Body of pancreas (tissue), 4 donors: ENCODE results near the gene RASGRP1.
"Not testable (repeated sequence)": the region's sequence is repeated elsewhere in the genome, so short reads cannot be mapped to it uniquely, and the experiment has no call there.

Experiments
- CTCF ChIP-seq, 7 experiments: fragments of 450-650 bp in 4 of 7; fragments of 200-600 bp in 3 of 7; sonication (generic) in 3 of 7; IDR thresholded peaks; one replicate each; pipeline ENCODE4 v1.5.1; 2016 to 2019; ENCODE audit warnings: antibody characterized with exemption in 7 of 7
- POLR2A ChIP-seq, 3 donors: fragments of 450-650 bp; IDR thresholded peaks; one replicate each; pipeline ENCODE4 v1.6.1; 2016; ENCODE audit warnings: antibody characterized with exemption in 3 of 3, mild to moderate bottlenecking in 2 of 3

GRCh38 chr15:38586005-38586404 is 21.4 kb upstream of the RASGRP1 start:
- TF ChIP-seq CTCF, POLR2A (IDR thresholded peaks at IDR 0.05): not testable (repeated sequence)
